Spleen (tissue), 11 donors: ENCODE data around the gene NFIB. TPM values are rescaled to one million over a fixed set of nuclear protein-coding genes. Genes with fewer than 3 reads are reported as not detected.

ENCODE experiments used
- DNase-seq: peaks from one replicate; pipeline ENCODE4 v3.0.0-alpha.2; 2020
- H3K27ac ChIP-seq, 8 donors: fragments of 200-600 bp; sonication (generic) in 7 of 8; 1 replicate in 4 of 8; 2 replicates in 4 of 8; pipeline versions ENCODE4 v1.5.0 to v1.8.0; 2016 to 2021; ENCODE audit warnings: inconsistent platforms in 4 of 8, mild to moderate bottlenecking in 4 of 8, moderate library complexity in 1 of 8
- H3K27me3 ChIP-seq, 7 donors: fragments of 200-600 bp; sonication (generic) in 6 of 7; replicated peaks in 1 of 7; 1 replicate in 4 of 7; 2 replicates in 3 of 7; pipeline versions ENCODE4 v1.5.0 to v1.8.0; 2016 to 2021; ENCODE audit warnings: inconsistent platforms in 3 of 7, mild to moderate bottlenecking in 1 of 7
- H3K36me3 ChIP-seq, 6 donors: fragments of 200-600 bp; sonication (generic) in 5 of 6; 1 replicate in 4 of 6; 2 replicates in 2 of 6; pipeline versions ENCODE4 v1.5.0 to v1.8.0; 2016 to 2021; ENCODE audit warnings: inconsistent platforms in 2 of 6
- H3K4me1 ChIP-seq, 6 donors: fragments of 200-600 bp; sonication (generic) in 5 of 6; 1 replicate in 3 of 6; 2 replicates in 3 of 6; pipeline versions ENCODE4 v1.5.0 to v1.8.0; 2016 to 2021; ENCODE audit warnings: inconsistent platforms in 3 of 6
- H3K4me3 ChIP-seq, 8 donors: fragments of 200-600 bp; sonication (generic) in 7 of 8; 1 replicate in 4 of 8; 2 replicates in 4 of 8; pipeline versions ENCODE4 v1.5.0 to v1.8.0; 2016 to 2021; ENCODE audit warnings: inconsistent platforms in 4 of 8, mild to moderate bottlenecking in 4 of 8, moderate library complexity in 2 of 8
- H3K9me3 ChIP-seq, 8 donors: fragments of 200-600 bp; sonication (generic) in 7 of 8; 1 replicate in 4 of 8; 2 replicates in 4 of 8; pipeline versions ENCODE4 v1.5.0 to v1.8.0; 2016 to 2021; ENCODE audit warnings: inconsistent platforms in 4 of 8
- CTCF ChIP-seq, 11 experiments: fragments of 200-600 bp in 7 of 11; fragments of 450-650 bp in 4 of 11; sonication (generic) in 4 of 11; IDR thresholded peaks in 8 of 11; conservative IDR thresholded peaks in 3 of 11; 1 replicate in 7 of 11; 2 replicates in 4 of 11; pipeline versions ENCODE4 v1.4.0 to v1.8.0; 2016 to 2021; ENCODE audit warnings: antibody characterized with exemption in 11 of 11, inconsistent platforms in 4 of 11, mild to moderate bottlenecking in 1 of 11
- POLR2A ChIP-seq, 3 donors: fragments of 450-650 bp; IDR thresholded peaks; one replicate each; pipeline ENCODE4 v1.5.1; 2017; ENCODE audit warnings: antibody characterized with exemption in 3 of 3, mild to moderate bottlenecking in 1 of 3
- POLR2AphosphoS5 ChIP-seq, 3 donors: sonication (generic); formaldehyde crosslinking; IDR thresholded peaks; one replicate each; pipeline ENCODE4 v1.5.1; 2017; ENCODE audit warnings: antibody characterized with exemption in 3 of 3
- WGBS, 5 donors: extraction: QIAGEN DNeasy Blood & Tissue Kit in 3 of 5; methylation state at CpG; one replicate each; pipeline versions ENCODE4 v1.1.5 to v1.1.7; 2013 to 2018; 5-methylcytosine and 5-hydroxymethylcytosine counted together
- intact Hi-C: fragments of 100-400 bp; cut with DNase I; formaldehyde crosslinking; loops from one replicate; pipeline ENCODE4 v1.15.0; 2023; ENCODE audit warnings: low total_unique reads
- polyA plus RNA-seq, 3 donors: library from polyadenylated mRNA; stranded (reverse); fragments of 200-250 nt; gene quantifications; one replicate each; pipeline ENCODE4 v1.2.1, GENCODE V29; 2013
- total RNA-seq, 7 donors: library from RNA; depleted of rRNA in 3 of 7; stranded (reverse); fragments of >200 nt in 3 of 7; fragmentation: NEBNext Ultra II Directional in 4 of 7; extraction: Animal tissue kit (Norgen Biotek cat#: 25700) in 4 of 7; gene quantifications; one replicate each; pipeline versions ENCODE4 v1.1.0 to v1.2.1, GENCODE V29; 2016 to 2021
- donor health status: healthy with polysubstance abuse.
- donor health status: DM: no; HTN: no; CAD: no; lungs with moderate emphysema.
- donor health status: DM: no; HTN: no; CAD: no.
- donor health status: Bipolar disorder and iron deficiency.
- donor health status: healthy.
- donor health status: DM: no; HTN: no; CAD: no.
- donor health status: DM: yes; HTN: yes; CAD: no.

Gene NFIB
- total and polyA plus RNA-seq, 10 donors, result 3.6 to 96.8 (median 48.4) TPM

GRCh38 chr9:14136646-14137370 is 177.1 kb downstream of the NFIB start:
- no peaks in the 10 kb centered on the region for H3K27me3 ChIP-seq
- no peaks in the 10 kb centered on the region for H3K4me1 ChIP-seq
- no peaks in the 10 kb centered on the region for H3K36me3 ChIP-seq
- H3K27ac ChIP-seq, result no peak overlapping the region
- no peak for DNase-seq
- TF ChIP-seq CTCF (IDR thresholded peaks at IDR 0.05 in 8 of 11, conservative IDR thresholded peaks at IDR 0.05 in 3 of 11), result no peak
- no peak for TF ChIP-seq POLR2A (IDR thresholded peaks at IDR 0.05)
- intact Hi-C loops, result no loop called here
- 84 to 94% (median 87%) methylated on average over 3 of the region's 3 CpGs for WGBS, 5 donors
- H3K9me3 ChIP-seq, result no peaks in the 10 kb centered on the region
- H3K4me3 ChIP-seq, result no peak overlapping the region

GRCh38 chr9:14136047-14136635 is 177.8 kb downstream of the NFIB start:
- no peaks in the 10 kb centered on the region for H3K9me3 ChIP-seq
- 77 to 89% (median 80%) methylated on average over 3 of the region's 3 CpGs for WGBS, 5 donors
- no peak overlapping the region for H3K4me3 ChIP-seq
- H3K36me3 ChIP-seq, result no peaks in the 10 kb centered on the region
- intact Hi-C loops, result no loop called here
- no peaks in the 10 kb centered on the region for H3K27me3 ChIP-seq
- no peaks in the 10 kb centered on the region for H3K4me1 ChIP-seq
- TF ChIP-seq CTCF (IDR thresholded peaks at IDR 0.05 in 8 of 11, conservative IDR thresholded peaks at IDR 0.05 in 3 of 11) (no peak), POLR2AphosphoS5 (IDR thresholded peaks at IDR 0.05) (no peak), POLR2A (IDR thresholded peaks at IDR 0.05) (no peak)
- DNase-seq, result no peak
- H3K27ac ChIP-seq, result no peak overlapping the region

- no peaks in the 10 kb centered on the region for H3K36me3 ChIP-seq
- WGBS, 5 donors, result 69 to 86% (median 81%) methylated on average over 1 of the region's 1 CpG
- H3K27ac ChIP-seq, result no peak overlapping the region
- no peaks in the 10 kb centered on the region for H3K9me3 ChIP-seq
- no peak overlapping the region for H3K4me3 ChIP-seq
- intact Hi-C loops, result no loop called here
- H3K4me1 ChIP-seq, result no peaks in the 10 kb centered on the region
- H3K27me3 ChIP-seq, result no peaks in the 10 kb centered on the region
- no peak for TF ChIP-seq POLR2A (IDR thresholded peaks at IDR 0.05)
- TF ChIP-seq CTCF (IDR thresholded peaks at IDR 0.05 in 8 of 11, conservative IDR thresholded peaks at IDR 0.05 in 3 of 11), result no peak
- DNase-seq, result no peak
Observed at GRCh38 chr9:14135421-14135820, 178.5 kb downstream of the NFIB start.

- Histone ChIP-seq H3K9me3 (no peaks in the 10 kb centered on the region), H3K4me3 (no peak overlapping the region), H3K4me1 (no peaks in the 10 kb centered on the region), H3K36me3 (no peaks in the 10 kb centered on the region), H3K27me3 (no peaks in the 10 kb centered on the region), H3K27ac (no peak overlapping the region)
- no peak for DNase-seq
- intact Hi-C loops, result no loop called here
- TF ChIP-seq POLR2AphosphoS5 (IDR thresholded peaks at IDR 0.05) (no peak), POLR2A (IDR thresholded peaks at IDR 0.05) (no peak), CTCF (IDR thresholded peaks at IDR 0.05 in 8 of 11, conservative IDR thresholded peaks at IDR 0.05 in 3 of 11) (no peak)
Observed at GRCh38 chr9:14133394-14133793, 180.5 kb downstream of the NFIB start.
